Frontal cortex (tissue), 4 donors: ENCODE measurements around the gene COL8A2. TPM values are rescaled to one million over a fixed set of nuclear protein-coding genes. Genes with fewer than 3 reads are reported as not detected.
A peak's percentile ranks its signal among the peaks of the same experiment; 100 is the strongest.

ENCODE experiments used
- DNase-seq, 2 donors: peaks; one replicate each; pipeline ENCODE4 v3.0.0; 2012; ENCODE audit warnings: low spot score in 2 of 2
- FAIRE-seq: peaks from 2 replicates; lab custom pipeline; 2012; peaks lifted over from hg19 to GRCh38; lab: Jason Lieb, UNC
- total RNA-seq: library from RNA; depleted of rRNA; stranded (reverse); fragments of >200 nt; gene quantifications from one replicate; pipeline ENCODE4 v1.2.3, GENCODE V29; 2014
- donor health status: control.
- donor health status: control.
- donor health status: control.

The COL8A2 gene
- total RNA-seq, 1 donor from 2014 or later: 0.82 TPM

DNA sequence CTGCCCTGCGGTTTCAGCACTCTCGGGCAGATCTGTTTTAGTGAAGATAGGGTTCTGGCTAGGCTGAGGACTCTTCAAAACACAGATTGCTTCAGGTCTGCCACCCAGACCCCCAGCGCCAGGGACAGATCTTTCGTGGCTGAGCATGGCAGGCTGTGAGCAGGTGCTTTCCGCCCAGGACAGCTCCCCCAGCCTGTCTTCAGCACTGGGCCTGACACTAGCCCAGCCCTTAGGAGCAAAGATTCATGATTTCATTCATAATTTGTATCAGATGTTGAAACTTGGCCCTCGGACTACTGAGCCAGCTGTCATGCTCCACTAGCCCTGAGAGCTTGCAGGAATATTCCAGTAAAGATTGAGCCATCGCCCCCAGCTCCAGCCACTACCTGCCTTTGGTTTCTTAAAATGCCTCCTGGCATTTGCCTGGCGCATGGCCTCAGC, 30.4 kb downstream of the COL8A2 start:
- FAIRE-seq (no peak), DNase-seq (no peak)

- FAIRE-seq (no peak), DNase-seq (peak; percentile 51 to 74)
These were observed 31.1 kb downstream of the COL8A2 start for GRCh38 chr1:36093929-36094328.

DNA sequence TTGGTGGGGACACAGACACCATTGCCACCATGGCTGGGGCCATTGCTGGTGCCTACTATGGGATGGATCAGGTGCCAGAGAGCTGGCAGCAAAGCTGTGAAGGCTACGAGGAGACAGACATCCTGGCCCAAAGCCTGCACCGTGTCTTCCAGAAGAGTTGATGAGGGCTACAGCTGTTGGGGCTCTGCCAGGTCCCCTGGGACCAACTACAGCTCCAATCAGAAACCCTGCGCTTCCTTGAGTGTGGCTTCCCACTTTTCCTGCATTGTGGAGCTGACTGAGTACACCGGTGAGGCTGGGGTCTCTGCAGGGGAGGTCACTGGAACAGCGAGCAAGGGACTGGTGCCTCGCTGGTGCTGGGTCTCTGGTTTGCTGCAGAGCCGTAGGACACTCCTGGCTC, 31.8 kb downstream of the COL8A2 start:
- FAIRE-seq: no peak

GRCh38 chr1:36092798-36093185, 32.2 kb downstream of the COL8A2 start:
- FAIRE-seq (no peak), DNase-seq (no peak)

More for the DNA sequence above, 31.8 kb downstream of the COL8A2 start:
- DNase-seq: no peak

GRCh38 chr1:36092166-36092797, 32.7 kb downstream of the COL8A2 start:
- FAIRE-seq: no peak
- no peak for DNase-seq

DNA sequence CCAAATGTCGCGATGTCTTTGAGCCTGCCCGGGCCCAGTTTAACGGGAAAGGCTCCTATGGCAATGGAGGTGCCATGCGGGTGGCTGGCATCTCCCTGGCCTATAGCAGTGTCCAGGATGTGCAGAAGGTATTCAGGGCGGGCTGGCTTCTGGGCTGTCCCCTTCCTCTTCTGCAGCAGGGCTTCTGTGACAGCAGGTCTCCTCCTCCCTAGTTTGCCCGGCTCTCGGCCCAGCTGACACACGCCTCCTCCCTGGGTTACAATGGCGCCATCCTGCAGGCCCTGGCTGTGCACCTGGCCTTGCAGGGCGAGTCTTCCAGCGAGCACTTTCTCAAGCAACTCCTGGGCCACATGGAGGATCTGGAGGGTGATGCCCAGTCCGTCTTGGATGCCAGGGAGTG, 33.3 kb downstream of the COL8A2 start:
- DNase-seq (no peak), FAIRE-seq (no peak)

DNA sequence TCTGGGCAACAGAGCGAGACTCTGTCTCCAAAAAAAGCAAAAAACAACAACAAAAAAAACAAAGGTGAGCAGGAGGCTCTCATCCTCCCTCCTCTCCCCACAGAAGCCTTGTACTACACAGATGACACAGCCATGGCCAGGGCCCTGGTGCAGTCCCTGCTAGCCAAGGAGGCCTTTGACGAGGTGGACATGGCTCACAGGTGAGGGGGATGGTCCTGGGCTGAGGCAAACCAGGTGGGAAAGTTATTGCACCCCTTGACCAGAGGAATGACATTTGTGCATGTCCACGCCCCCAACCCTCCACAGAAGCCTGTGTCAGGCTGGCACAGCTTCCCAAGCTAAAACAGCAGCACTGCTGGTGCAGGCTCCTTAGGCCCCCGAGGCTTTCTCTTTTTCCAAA, 33.9 kb downstream of the COL8A2 start:
- no peak for FAIRE-seq

DNA sequence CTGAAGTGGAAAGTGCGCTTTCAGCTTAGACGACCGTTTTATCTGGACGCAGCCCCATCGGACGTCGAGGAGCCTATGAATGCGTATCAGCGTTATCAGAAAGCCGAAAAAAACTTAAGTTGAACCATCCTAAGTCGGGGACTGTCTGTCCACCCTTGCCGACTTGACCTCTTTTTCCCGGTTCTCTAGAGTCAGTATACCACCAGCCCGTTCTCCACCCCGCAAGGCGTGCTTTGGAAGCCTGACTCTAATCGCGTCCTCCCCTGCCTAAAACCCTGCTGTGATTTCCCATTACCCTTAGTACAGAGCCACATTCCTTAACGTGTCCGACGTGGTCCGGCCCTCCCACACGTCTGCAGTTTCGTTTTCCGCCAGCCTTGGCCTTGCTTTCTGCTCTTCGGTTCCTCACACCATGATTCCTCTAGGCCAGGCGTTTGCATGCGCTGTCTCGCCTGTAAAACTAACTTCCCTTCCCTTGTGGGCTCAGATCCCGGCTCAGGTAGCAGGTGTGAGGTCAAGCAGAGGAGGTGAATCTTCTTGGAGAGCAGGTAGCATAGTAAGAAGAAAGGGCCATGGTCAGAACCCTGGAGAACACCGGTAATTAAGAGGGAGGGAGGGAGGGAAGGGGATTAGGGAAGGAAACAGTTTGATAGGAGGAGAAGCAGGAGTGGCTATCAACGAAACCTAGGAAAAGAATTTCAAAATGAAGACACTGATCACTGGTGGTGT, 35.5 kb downstream of the COL8A2 start:
- DNase-seq (peak in 1 of 2 donors; percentile 13), FAIRE-seq (no peak)

More for the DNA sequence above, 33.9 kb downstream of the COL8A2 start:
- no peak for DNase-seq

GRCh38 chr1:36088577-36089392, 36.2 kb downstream of the COL8A2 start, which contains the start of gene ADPRS:
Gene ADPRS, plus strand, starts transcription at chr1:36088892. Its CDS starts 13 bp downstream, at chr1:36088905.
- no peak for FAIRE-seq
- peak; percentile 94 for DNase-seq

DNA sequence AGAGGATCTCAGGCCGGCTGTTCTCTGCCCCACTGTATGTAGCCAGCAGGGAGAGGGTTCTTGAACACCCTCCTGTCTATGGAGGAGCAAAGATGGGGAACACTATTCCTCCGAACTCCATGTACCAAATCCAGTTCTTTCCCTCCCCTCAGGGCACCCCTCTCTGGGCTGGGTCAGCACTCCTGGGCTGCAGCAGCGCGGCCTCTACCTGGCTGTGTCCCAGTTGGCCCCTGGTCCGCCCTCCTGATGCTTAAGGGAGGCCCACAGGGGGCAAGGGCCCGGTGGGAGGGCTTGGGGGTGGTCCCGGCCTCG, 36.8 kb downstream of the COL8A2 start:
- no peak for DNase-seq
- no peak for FAIRE-seq

DNA sequence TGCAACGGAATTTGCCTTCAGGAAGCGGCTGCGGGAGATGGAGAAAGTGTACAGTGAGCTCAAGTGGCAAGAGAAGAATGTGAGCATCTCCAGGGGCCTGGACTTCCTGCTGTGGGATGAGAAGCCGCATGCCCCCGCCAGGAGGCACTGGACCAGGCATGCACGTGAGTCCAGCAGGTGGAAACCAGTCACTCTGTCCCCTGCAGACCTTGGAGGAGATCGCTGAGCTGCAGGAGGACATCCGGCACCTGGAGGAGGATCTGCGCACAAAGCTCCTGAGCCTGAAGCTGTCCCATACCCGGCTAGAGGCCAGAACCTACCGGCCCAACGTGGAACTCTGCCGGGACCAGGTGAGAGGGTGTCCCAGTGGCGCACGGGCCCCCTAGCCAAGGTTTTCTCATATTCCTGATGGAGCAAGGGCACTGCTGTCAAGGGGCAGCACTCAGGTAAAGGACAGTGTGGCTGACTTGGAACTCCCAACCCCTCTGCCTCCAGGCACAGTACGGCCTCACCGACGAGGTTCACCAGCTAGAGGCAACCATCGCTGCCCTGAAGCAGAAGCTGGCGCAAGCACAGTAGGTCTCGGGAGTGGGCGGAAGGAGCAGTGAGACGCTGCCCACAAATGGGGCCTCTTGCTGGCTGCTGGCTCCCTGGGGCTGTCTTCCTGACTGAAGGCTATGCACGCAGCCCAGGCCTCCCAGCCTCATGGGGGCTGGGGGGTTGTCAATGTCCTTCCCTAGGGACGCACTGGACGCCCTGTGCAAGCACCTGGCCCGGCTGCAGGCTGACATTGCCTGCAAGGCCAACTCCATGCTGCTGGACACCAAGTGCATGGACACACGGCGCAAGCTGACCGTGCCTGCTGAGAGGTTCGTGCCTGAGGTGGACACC, 37.5 kb downstream of the COL8A2 start:
- DNase-seq (peak in 1 of 2 donors; percentile 29), FAIRE-seq (no peak)

- peak in 1 of 2 donors; percentile 9 for DNase-seq
- FAIRE-seq: no peak
These were observed 38.3 kb downstream of the COL8A2 start for GRCh38 chr1:36086529-36087232.

DNA sequence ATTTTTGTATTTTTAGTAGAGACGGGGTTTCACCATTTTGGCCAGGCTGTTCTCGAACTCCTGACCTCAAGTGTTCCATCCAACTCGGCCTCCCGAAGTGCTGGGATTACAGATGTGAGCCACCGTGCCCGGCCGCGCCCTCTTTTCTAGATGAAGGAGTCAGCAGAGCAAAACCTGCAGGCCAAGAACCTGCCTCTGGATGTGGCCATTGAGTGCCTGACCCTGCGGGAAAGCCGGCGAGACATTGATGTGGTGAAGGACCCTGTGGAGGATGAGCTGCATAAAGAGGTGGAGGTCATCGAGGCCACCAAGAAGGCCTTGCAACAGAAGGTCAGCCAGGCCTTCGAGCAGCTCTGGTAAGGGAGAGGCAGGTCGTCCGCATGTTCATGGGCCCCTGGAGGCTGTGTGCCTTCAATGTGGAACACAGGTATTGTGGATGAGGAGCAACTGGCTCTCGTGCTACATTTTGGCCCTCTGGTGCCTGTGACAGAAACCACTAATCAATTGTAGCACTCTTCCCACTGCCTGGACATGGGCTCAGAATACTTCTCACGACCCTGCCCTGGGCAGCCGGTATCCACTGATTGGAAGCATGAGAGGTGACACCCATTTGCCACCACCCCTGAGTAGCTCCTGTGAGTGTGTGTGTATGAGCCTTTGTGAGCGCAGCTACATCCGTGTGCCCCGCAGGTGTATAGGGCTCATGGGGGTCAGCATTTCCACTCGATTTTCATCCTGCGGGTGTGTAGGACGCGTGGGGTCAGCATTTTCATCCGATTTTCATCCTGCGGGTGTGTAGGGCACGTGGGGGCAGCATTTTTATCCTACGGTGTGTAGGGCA, 39.1 kb downstream of the COL8A2 start:
- DNase-seq (peak in 1 of 2 donors; percentile 11), FAIRE-seq (no peak)

DNA sequence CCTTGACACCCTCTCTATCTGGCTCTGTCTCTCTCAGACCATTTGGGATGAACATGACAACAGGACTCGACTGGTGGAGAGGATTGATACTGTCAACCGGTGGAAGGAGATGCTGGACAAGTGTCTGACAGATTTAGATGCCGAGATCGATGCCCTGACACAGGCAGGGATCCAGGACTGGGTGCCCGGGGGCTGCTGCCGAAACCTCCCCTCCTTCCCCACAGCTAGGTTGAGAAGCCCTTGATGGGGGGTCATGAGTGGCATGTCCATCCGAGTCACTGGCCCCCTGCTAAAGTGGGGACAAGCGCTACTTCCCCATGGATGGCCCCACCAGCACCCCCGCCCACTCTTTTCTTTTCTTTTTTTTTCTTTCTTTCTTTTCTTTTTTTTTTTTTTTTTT, 39.9 kb downstream of the COL8A2 start:
- FAIRE-seq: no peak
- peak in 1 of 2 donors; percentile 29 for DNase-seq

GRCh38 chr1:36084497-36085115, 40.4 kb downstream of the COL8A2 start:
- FAIRE-seq: no peak
- peak in 1 of 2 donors; percentile 33 for DNase-seq

DNA sequence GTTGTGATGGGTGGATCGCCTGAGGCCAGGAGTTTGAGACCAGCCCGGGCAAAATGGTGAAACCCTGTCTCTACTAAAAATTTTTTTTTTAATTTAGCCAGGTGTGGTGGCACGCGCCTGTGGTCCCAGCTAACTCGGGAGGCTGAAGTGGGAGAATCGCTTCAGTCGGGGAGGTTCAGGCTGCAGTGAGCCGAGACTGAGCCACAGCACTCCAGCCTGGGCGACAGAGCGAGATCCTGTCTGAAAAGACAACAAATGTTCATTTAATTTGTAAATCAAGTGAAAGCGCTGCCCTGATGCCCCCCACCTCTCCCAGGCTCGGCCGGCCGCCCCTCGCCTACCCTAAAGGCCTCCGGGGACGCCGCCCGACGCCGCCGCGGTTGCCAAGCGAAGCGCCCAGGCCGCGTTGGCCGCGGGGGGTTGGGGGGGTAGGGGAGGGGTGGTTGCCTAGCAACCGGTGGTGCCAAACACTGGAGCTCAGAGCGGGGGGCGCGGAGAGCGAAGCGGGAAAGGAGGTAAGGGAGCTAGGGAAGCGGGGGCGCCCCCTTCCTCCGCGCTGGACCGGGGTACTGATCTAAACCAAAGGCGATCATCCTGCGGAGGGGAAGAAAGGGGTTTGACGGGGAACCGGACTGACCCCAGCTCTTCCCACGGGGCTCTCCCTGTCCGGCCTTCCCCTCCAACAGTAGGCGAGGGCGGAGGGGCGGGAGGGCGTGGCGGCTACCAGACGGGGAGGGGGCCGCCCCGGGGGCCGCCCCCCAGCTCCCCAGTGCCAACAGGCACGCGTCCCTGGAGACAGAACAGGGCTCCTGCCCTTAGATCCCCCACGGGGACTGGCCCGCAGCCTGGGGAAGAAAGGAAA, 41.2 kb downstream of the COL8A2 start, which contains the start of gene TEKT2:
Gene TEKT2, plus strand, starts transcription at position 460 of the 862 bp plus-strand sequence. CDS start 828 bp downstream, outside the sequence.
- DNase-seq (peak; percentile 78), FAIRE-seq (no peak)

DNA sequence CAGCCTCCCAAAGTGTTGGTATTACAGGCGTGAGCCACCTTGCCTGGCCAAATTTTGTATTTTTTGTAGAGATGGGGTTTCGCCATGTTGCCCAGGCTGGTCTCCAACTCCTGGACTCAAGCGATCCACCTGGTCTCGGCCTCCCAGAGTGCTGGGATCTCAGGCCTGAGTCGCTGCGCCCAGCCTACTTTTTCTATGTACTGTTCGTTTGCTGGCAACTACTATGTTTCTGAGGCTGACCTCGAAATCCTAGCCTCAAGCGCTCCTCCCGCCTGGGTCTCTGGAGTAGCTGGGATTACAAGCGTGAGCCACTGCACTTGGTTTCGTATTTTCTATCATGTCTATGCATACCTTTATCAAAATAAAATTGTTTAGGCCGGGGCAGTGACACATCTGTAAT, 41.8 kb downstream of the COL8A2 start:
- FAIRE-seq (no peak), DNase-seq (no peak)
